Measurements from ENCODE around the gene MYO5C. TPM values are rescaled to one million over a fixed set of nuclear protein-coding genes. Genes with fewer than 3 reads are reported as not detected.

MYO5C gene
- total and polyA plus RNA-seq, 2 donors from 2014 or later, result 4.6 to 41.6 TPM

- Histone ChIP-seq H3K9ac (ENCODE audit: low read length in 3 of 3) (no peak overlapping the region), H3K4me1 (ENCODE audit: control insufficient read depth in 2 of 3, insufficient read depth in 2 of 3, low read depth in 1 of 3, low read length in 3 of 3) (no peaks in the 10 kb centered on the region), H3K4me3 (ENCODE audit: low read length in 3 of 3) (no peak overlapping the region), H3K36me3 (ENCODE audit: control insufficient read depth in 2 of 3, insufficient read depth in 3 of 3, low read length in 3 of 3) (peaks cover 0 to 4% (median 2%) of the 10 kb centered on the region in 3 donors), H3K9me3 (ENCODE audit: control insufficient read depth in 2 of 3, insufficient read depth in 1 of 3, low read length in 3 of 3) (no peaks in the 10 kb centered on the region), H3K27me3 (ENCODE audit: control insufficient read depth, insufficient read depth, low read length) (no peaks in the 10 kb centered on the region), H3K27ac (ENCODE audit: low read depth in 2 of 2, low read length in 2 of 2) (no peak overlapping the region)
- DNase-seq, result no peak
- intact Hi-C loops (cut with DNase I), result no loop called here
- FAIRE-seq, result no peak
- no peak for TF ChIP-seq CTCF (IDR thresholded peaks at IDR 0.05; ENCODE audit: borderline replicate concordance, extremely low read depth, insufficient read depth)
These were observed 132.7 kb downstream of the MYO5C start for GRCh38 chr15:52162876-52163275.

- no peak for FAIRE-seq
- no peak for TF ChIP-seq CTCF (IDR thresholded peaks at IDR 0.05; ENCODE audit: borderline replicate concordance, extremely low read depth, insufficient read depth)
- Histone ChIP-seq H3K4me3 (ENCODE audit: low read length in 3 of 3) (no peak overlapping the region), H3K36me3 (ENCODE audit: control insufficient read depth in 2 of 3, insufficient read depth in 3 of 3, low read length in 3 of 3) (peaks cover 0 to 4% (median 2%) of the 10 kb centered on the region in 3 donors), H3K27ac (ENCODE audit: low read depth in 2 of 2, low read length in 2 of 2) (no peak overlapping the region), H3K9ac (ENCODE audit: low read length in 3 of 3) (no peak overlapping the region), H3K27me3 (ENCODE audit: control insufficient read depth, insufficient read depth, low read length) (no peaks in the 10 kb centered on the region), H3K4me1 (ENCODE audit: control insufficient read depth in 2 of 3, insufficient read depth in 2 of 3, low read depth in 1 of 3, low read length in 3 of 3) (no peaks in the 10 kb centered on the region), H3K9me3 (ENCODE audit: control insufficient read depth in 2 of 3, insufficient read depth in 1 of 3, low read length in 3 of 3) (no peaks in the 10 kb centered on the region)
- intact Hi-C loops (cut with DNase I), result no loop called here
- DNase-seq, result no peak
These were observed 133.3 kb downstream of the MYO5C start for GRCh38 chr15:52162260-52162659.

- no peaks in the 10 kb centered on the region for H3K27me3 ChIP-seq (ENCODE audit: control insufficient read depth, insufficient read depth, low read length)
- H3K27ac ChIP-seq (ENCODE audit: low read depth in 2 of 2, low read length in 2 of 2), result no peak overlapping the region
- DNase-seq, result no peak
- H3K4me1 ChIP-seq (ENCODE audit: control insufficient read depth in 2 of 3, insufficient read depth in 2 of 3, low read depth in 1 of 3, low read length in 3 of 3), result no peaks in the 10 kb centered on the region
- H3K9me3 ChIP-seq (ENCODE audit: control insufficient read depth in 2 of 3, insufficient read depth in 1 of 3, low read length in 3 of 3), result no peaks in the 10 kb centered on the region
- no peak overlapping the region for H3K9ac ChIP-seq (ENCODE audit: low read length in 3 of 3)
- H3K4me3 ChIP-seq (ENCODE audit: low read length in 3 of 3), result no peak overlapping the region
- no peak for FAIRE-seq
- H3K36me3 ChIP-seq (ENCODE audit: control insufficient read depth in 2 of 3, insufficient read depth in 3 of 3, low read length in 3 of 3), result peaks cover 0 to 4% (median 2%) of the 10 kb centered on the region in 3 donors
- intact Hi-C loops (cut with DNase I), result no loop called here
- TF ChIP-seq CTCF (IDR thresholded peaks at IDR 0.05; ENCODE audit: borderline replicate concordance, extremely low read depth, insufficient read depth), result no peak
These were observed 134.1 kb downstream of the MYO5C start for GRCh38 chr15:52161406-52161966.

- Histone ChIP-seq H3K27ac (ENCODE audit: low read depth in 2 of 2, low read length in 2 of 2) (no peak overlapping the region), H3K27me3 (ENCODE audit: control insufficient read depth, insufficient read depth, low read length) (no peaks in the 10 kb centered on the region), H3K4me1 (ENCODE audit: control insufficient read depth in 2 of 3, insufficient read depth in 2 of 3, low read depth in 1 of 3, low read length in 3 of 3) (peaks cover 0 to 5% (median 0%) of the 10 kb centered on the region in 3 donors), H3K4me3 (ENCODE audit: low read length in 3 of 3) (no peak overlapping the region), H3K9ac (ENCODE audit: low read length in 3 of 3) (no peak overlapping the region), H3K36me3 (ENCODE audit: control insufficient read depth in 2 of 3, insufficient read depth in 3 of 3, low read length in 3 of 3) (peaks cover 0 to 4% (median 2%) of the 10 kb centered on the region in 3 donors), H3K9me3 (ENCODE audit: control insufficient read depth in 2 of 3, insufficient read depth in 1 of 3, low read length in 3 of 3) (no peaks in the 10 kb centered on the region)
- FAIRE-seq (no peak), DNase-seq (no peak)
- no peak for TF ChIP-seq CTCF (IDR thresholded peaks at IDR 0.05; ENCODE audit: borderline replicate concordance, extremely low read depth, insufficient read depth)
- intact Hi-C loops (cut with DNase I), result no loop called here
These were observed 136.0 kb downstream of the MYO5C start for GRCh38 chr15:52159645-52160044.
